Peyer's patch (tissue), 4 donors: Measurements from ENCODE around the gene CCND2.

Source experiments
- POLR2A ChIP-seq, 2 donors: fragments of 450-650 bp; IDR thresholded peaks; one replicate each; pipeline ENCODE4 v1.5.1; 2017; ENCODE audit warnings: antibody characterized with exemption in 2 of 2, mild to moderate bottlenecking in 2 of 2, moderate library complexity in 2 of 2
- TF ChIP-seq, protein P1 (sequence below), 6 experiments: fragments of 450-650 bp in 4 of 6; fragments of 200-600 bp in 2 of 6; sonication (generic) in 1 of 6; IDR thresholded peaks; one replicate each; pipeline ENCODE4 v1.5.1; 2017 to 2019; ENCODE audit warnings: antibody characterized with exemption in 6 of 6, mild to moderate bottlenecking in 3 of 6, moderate library complexity in 1 of 6

DNA sequence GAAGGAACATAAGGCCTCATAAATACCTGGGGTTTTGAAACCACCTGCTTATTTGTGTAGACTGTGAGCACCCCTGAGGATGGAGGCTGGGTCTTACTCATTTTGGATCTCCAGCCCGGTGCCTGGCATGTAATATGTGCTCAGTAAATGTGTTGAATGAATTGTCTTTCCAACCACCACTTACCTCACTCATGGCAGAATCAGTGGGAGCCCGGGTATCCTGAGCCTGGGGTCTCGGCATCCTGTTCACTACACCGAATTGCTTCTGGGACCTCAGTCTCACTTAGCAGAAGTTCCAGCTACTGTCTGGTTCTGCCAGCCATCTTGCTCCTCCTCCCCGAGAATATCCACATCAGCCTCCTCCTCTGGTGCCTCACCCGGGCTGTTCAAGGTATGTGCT lies 43.0 kb upstream of the CCND2 start:
- TF ChIP-seq, protein P1, sequence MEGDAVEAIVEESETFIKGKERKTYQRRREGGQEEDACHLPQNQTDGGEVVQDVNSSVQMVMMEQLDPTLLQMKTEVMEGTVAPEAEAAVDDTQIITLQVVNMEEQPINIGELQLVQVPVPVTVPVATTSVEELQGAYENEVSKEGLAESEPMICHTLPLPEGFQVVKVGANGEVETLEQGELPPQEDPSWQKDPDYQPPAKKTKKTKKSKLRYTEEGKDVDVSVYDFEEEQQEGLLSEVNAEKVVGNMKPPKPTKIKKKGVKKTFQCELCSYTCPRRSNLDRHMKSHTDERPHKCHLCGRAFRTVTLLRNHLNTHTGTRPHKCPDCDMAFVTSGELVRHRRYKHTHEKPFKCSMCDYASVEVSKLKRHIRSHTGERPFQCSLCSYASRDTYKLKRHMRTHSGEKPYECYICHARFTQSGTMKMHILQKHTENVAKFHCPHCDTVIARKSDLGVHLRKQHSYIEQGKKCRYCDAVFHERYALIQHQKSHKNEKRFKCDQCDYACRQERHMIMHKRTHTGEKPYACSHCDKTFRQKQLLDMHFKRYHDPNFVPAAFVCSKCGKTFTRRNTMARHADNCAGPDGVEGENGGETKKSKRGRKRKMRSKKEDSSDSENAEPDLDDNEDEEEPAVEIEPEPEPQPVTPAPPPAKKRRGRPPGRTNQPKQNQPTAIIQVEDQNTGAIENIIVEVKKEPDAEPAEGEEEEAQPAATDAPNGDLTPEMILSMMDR (IDR thresholded peaks at IDR 0.05), result no peak
- TF ChIP-seq POLR2A (IDR thresholded peaks at IDR 0.05), result no peak
